K562 (cell line): ENCODE data around the gene DGCR2. TPM values are rescaled to one million over a fixed set of nuclear protein-coding genes. Genes with fewer than 3 reads are reported as not detected.

Source experiments
- ATF1 ChIP-seq, 2 experiments: fragments of 450-650 bp in 1 of 2; IDR thresholded peaks; 2 replicates each; pipeline ENCODE4 v1.6.1; 2016; ENCODE audit warnings: missing compliant biosample characterization in 1 of 2, missing genetic modification characterization in 1 of 2
- CAMTA2 ChIP-seq: fragments of 250-450 bp; sonication (Bioruptor Pico); conservative IDR thresholded peaks from 2 replicates; pipeline ENCODE4 v1.5.1; 2022
- DIDO1 ChIP-seq: fragments of 450-650 bp; IDR thresholded peaks from 2 replicates; pipeline ENCODE4 v1.6.1; 2016; ENCODE audit warnings: low read depth, missing biosample characterization, missing genetic modification characterization
- FOXM1 ChIP-seq, 2 experiments: fragments of 450-650 bp in 1 of 2; sonication (generic) in 1 of 2; formaldehyde crosslinking in 1 of 2; IDR thresholded peaks; 2 replicates each; pipeline versions ENCODE4 v1.6.1 to v1.9.0; 2017 to 2022; ENCODE audit warnings: low read depth in 2 of 2, mild to moderate bottlenecking in 2 of 2, missing genetic modification reagents in 1 of 2, moderate library complexity in 1 of 2
- JUN ChIP-seq, 2 experiments: sonication (generic) in 1 of 2; formaldehyde crosslinking in 1 of 2; IDR thresholded peaks; 2 replicates each; pipeline versions ENCODE4 v1.6.1 to v1.8.0; 2012 to 2022; ENCODE audit warnings: borderline replicate concordance in 2 of 2, mild to moderate bottlenecking in 2 of 2, improper control_type of control experiment in 1 of 2, low read depth in 1 of 2, low read length in 1 of 2, missing genetic modification reagents in 1 of 2
- KDM2B ChIP-seq: fragments of 250-450 bp; sonication (Bioruptor Pico); IDR thresholded peaks from 2 replicates; pipeline ENCODE4 v1.8.0; 2021; ENCODE audit warnings: mild to moderate bottlenecking, moderate library complexity
- MEF2D ChIP-seq: conservative IDR thresholded peaks from 2 replicates; pipeline ENCODE4 v1.6.1; 2016; ENCODE audit warnings: low read depth, missing genetic modification characterization, missing compliant biosample characterization
- NEUROD1 ChIP-seq: fragments of 150-350 bp; IDR thresholded peaks from 2 replicates; pipeline ENCODE4 v1.6.1; 2014; ENCODE audit warnings: borderline replicate concordance, low read length, low read depth; ENCODE audit not compliant: partially characterized antibody
- NR4A1 ChIP-seq, 2 experiments: fragments of 250-450 bp in 1 of 2; fragments of 450-650 bp in 1 of 2; sonication (Bioruptor Pico) in 1 of 2; IDR thresholded peaks; 2 replicates each; pipeline versions ENCODE4 v1.4.0 to v1.6.1; 2016 to 2020; ENCODE audit warnings: mild to moderate bottlenecking in 2 of 2, missing compliant biosample characterization in 1 of 2, missing genetic modification characterization in 1 of 2, moderate library complexity in 1 of 2
- POLR2AphosphoS5 ChIP-seq: IDR thresholded peaks from 2 replicates; pipeline ENCODE4 v1.6.1; 2011; ENCODE audit warnings: mild to moderate bottlenecking, low read depth, low read length, moderate library complexity; ENCODE audit not compliant: control insufficient read depth, insufficient read depth
- RFX1 ChIP-seq: fragments of 450-650 bp; IDR thresholded peaks from 2 replicates; pipeline ENCODE4 v1.6.1; 2016; ENCODE audit warnings: mild to moderate bottlenecking, moderate library complexity
- SMAD4 ChIP-seq: fragments of 250-450 bp; sonication (Bioruptor Pico); conservative IDR thresholded peaks from 2 replicates; pipeline ENCODE4 v1.8.0; 2021; ENCODE audit warnings: inconsistent platforms, mild to moderate bottlenecking, moderate library complexity
- SPI1 ChIP-seq: IDR thresholded peaks from 2 replicates; pipeline ENCODE4 v1.6.1; 2011; ENCODE audit warnings: low read depth, low read length, control low read depth, borderline replicate concordance
- TSC22D4 ChIP-seq: fragments of 450-650 bp; IDR thresholded peaks from 2 replicates; pipeline ENCODE4 v1.6.1; 2016; ENCODE audit warnings: missing genetic modification characterization, missing biosample characterization, control low read depth
- XRCC5 ChIP-seq: fragments of 200-400 bp; formaldehyde crosslinking; IDR thresholded peaks from 2 replicates; pipeline ENCODE4 v1.6.1; 2017; ENCODE audit warnings: low read depth, mild to moderate bottlenecking, low read length
- ZKSCAN3 ChIP-seq: fragments of 250-450 bp; sonication (Bioruptor Pico); IDR thresholded peaks from 2 replicates; pipeline ENCODE4 v1.4.0; 2020
- ZNF232 ChIP-seq: sonication (generic); formaldehyde crosslinking; IDR thresholded peaks from 2 replicates; pipeline ENCODE4 v1.8.0; 2022; ENCODE audit warnings: mild to moderate bottlenecking, missing genetic modification reagents
- polyA plus RNA-seq, 8 experiments: library from polyadenylated mRNA; depleted of rRNA in 4 of 8; stranded (reverse) in 5 of 8; unstranded in 3 of 8; fragments of >200 nt; fragmentation: Nextera tagmentation in 2 of 8; fragmentation: Illumina TruSeq in 1 of 8; extraction: Ambion mirVana in 2 of 8; extraction: Trizol in 1 of 8; gene quantifications; 2 replicates each; pipeline versions ENCODE4 v1.2.1 to v1.2.3, GENCODE V29; 2011 to 2014; ENCODE audit warnings: inconsistent platforms in 1 of 8, missing spikeins in 1 of 8
- total RNA-seq, 7 experiments: library from RNA; depleted of rRNA in 6 of 7; stranded (reverse); fragments of >200 nt in 6 of 7; fragmentation: Illumina TruSeq in 2 of 7; extraction: Trizol in 2 of 7; gene quantifications; 2 replicates each; pipeline versions ENCODE4 v1.2.1 to v1.2.3, GENCODE V29; 2011 to 2021; ENCODE audit warnings: low replicate concordance in 1 of 7
- TF ChIP-seq, protein P1 (sequence below), 2 experiments: fragments of 450-650 bp; IDR thresholded peaks; 2 replicates each; pipeline ENCODE4 v1.6.1; 2018; ENCODE audit warnings: mild to moderate bottlenecking in 2 of 2, low read depth in 1 of 2; ENCODE audit not compliant: partially characterized antibody in 2 of 2
- TF ChIP-seq, protein P2 (sequence below): fragments of 250-450 bp; sonication (Bioruptor Pico); IDR thresholded peaks from 2 replicates; pipeline ENCODE4 v1.9.0; 2021; ENCODE audit warnings: mild to moderate bottlenecking
- TF ChIP-seq, protein P3 (sequence below): fragments of 450-650 bp; formaldehyde crosslinking; IDR thresholded peaks from 2 replicates; pipeline ENCODE4 v1.4.0; 2020; ENCODE audit warnings: mild to moderate bottlenecking, moderate library complexity

The DGCR2 gene
- total and polyA plus RNA-seq, 9 of the 15 experiments (the other 6 are each of a cell fraction or from before 2014, with no cell fraction given): 0.69 to 101 (median 56.4) TPM

DNA sequence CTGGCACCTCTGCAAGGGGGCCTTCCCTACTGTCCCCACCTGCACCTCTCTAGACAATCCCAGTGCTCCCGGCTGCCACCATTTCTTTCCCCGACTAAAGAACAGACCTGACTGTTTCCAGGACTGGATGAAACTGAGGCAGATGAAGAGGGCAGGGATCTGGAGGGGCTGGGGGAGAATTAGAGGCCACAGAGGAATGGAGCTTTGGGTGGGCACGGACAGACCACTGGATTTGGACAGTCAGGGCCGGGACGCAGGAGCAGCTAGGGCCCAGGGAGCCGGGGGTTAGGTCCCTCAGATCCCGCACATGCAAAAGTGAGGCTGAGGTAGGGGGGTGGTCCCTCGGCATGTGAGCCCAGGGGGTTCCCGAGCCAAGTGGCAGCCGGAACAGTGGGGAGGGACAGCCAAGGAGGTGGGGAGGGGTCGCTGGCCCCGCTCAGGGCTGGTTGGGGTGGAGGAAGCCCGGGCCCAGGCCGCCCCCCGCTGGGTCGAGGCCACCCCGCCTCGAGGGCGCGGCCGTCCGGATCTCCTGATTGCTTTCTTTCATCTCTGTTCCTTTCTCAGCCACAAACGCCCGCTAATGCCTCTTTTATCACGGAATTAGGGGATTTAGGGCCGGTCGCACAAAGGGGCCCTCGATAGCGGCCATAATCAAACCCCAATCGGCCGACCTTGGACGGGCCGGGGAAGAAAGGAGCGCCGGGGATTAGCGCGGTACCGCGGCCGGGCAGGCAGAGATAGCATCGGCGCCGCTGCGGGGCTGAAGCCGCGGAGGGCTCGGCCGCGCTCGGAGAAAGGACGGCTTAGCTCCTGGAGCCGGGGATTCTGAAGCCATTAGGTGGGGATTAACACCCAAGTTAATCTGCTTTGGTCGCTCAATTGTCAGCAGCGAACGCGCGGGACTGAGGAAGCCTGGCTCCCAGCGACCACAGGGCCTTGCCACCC, 47.1 kb upstream of the DGCR2 start (continued):
- no peak for TF ChIP-seq DIDO1 (tag)
- no peak for TF ChIP-seq ATF1 (CRISPR knock-in tag; IDR thresholded peaks at IDR 0.05)
- TF ChIP-seq ATF1 (tag; IDR thresholded peaks at IDR 0.05): peak; percentile 29; the same call in 1 of the 2 replicates
- peak; percentile 87 for TF ChIP-seq SMAD4 (CRISPR knock-in tag)
- TF ChIP-seq XRCC5: no peak
- TF ChIP-seq, protein P1, sequence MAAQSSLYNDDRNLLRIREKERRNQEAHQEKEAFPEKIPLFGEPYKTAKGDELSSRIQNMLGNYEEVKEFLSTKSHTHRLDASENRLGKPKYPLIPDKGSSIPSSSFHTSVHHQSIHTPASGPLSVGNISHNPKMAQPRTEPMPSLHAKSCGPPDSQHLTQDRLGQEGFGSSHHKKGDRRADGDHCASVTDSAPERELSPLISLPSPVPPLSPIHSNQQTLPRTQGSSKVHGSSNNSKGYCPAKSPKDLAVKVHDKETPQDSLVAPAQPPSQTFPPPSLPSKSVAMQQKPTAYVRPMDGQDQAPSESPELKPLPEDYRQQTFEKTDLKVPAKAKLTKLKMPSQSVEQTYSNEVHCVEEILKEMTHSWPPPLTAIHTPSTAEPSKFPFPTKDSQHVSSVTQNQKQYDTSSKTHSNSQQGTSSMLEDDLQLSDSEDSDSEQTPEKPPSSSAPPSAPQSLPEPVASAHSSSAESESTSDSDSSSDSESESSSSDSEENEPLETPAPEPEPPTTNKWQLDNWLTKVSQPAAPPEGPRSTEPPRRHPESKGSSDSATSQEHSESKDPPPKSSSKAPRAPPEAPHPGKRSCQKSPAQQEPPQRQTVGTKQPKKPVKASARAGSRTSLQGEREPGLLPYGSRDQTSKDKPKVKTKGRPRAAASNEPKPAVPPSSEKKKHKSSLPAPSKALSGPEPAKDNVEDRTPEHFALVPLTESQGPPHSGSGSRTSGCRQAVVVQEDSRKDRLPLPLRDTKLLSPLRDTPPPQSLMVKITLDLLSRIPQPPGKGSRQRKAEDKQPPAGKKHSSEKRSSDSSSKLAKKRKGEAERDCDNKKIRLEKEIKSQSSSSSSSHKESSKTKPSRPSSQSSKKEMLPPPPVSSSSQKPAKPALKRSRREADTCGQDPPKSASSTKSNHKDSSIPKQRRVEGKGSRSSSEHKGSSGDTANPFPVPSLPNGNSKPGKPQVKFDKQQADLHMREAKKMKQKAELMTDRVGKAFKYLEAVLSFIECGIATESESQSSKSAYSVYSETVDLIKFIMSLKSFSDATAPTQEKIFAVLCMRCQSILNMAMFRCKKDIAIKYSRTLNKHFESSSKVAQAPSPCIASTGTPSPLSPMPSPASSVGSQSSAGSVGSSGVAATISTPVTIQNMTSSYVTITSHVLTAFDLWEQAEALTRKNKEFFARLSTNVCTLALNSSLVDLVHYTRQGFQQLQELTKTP (IDR thresholded peaks at IDR 0.05; ENCODE audit: low read depth in 1 of 2, partially characterized antibody in 2 of 2): no peak
- TF ChIP-seq SPI1: 0 out of 2 replicates have a peak, but pooled peaks have one; percentile 21
- peak; percentile 23 for TF ChIP-seq NEUROD1
- TF ChIP-seq, protein P2, sequence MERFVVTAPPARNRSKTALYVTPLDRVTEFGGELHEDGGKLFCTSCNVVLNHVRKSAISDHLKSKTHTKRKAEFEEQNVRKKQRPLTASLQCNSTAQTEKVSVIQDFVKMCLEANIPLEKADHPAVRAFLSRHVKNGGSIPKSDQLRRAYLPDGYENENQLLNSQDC (CRISPR knock-in tag): 0 out of 2 replicates have a peak, but pooled peaks have one; percentile 1
- no peak for TF ChIP-seq ZKSCAN3 (CRISPR knock-in tag)
- TF ChIP-seq CAMTA2 (CRISPR knock-in tag): no peak
- TF ChIP-seq RFX1: no peak
- peak; percentile 24; the same call in 1 of the 2 replicates for TF ChIP-seq NR4A1 (CRISPR knock-in tag; IDR thresholded peaks at IDR 0.05)
- no peak for TF ChIP-seq NR4A1 (tag; IDR thresholded peaks at IDR 0.05)
- peak; percentile 99 for TF ChIP-seq KDM2B (CRISPR knock-in tag)
- 0 out of 2 replicates have a peak, but pooled peaks have one; percentile 20 for TF ChIP-seq JUN (IDR thresholded peaks at IDR 0.05; ENCODE audit: borderline replicate concordance, low read depth, low read length)
- TF ChIP-seq JUN (CRISPR knock-in tag; IDR thresholded peaks at IDR 0.05; ENCODE audit: borderline replicate concordance): no peak
- peak; percentile 56; the same call in 1 of the 2 replicates for TF ChIP-seq TSC22D4 (tag)
- TF ChIP-seq, protein P3, sequence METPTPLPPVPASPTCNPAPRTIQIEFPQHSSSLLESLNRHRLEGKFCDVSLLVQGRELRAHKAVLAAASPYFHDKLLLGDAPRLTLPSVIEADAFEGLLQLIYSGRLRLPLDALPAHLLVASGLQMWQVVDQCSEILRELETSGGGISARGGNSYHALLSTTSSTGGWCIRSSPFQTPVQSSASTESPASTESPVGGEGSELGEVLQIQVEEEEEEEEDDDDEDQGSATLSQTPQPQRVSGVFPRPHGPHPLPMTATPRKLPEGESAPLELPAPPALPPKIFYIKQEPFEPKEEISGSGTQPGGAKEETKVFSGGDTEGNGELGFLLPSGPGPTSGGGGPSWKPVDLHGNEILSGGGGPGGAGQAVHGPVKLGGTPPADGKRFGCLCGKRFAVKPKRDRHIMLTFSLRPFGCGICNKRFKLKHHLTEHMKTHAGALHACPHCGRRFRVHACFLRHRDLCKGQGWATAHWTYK (CRISPR knock-in tag): peak; percentile 84
- TF ChIP-seq POLR2AphosphoS5: no peak
- TF ChIP-seq FOXM1 (IDR thresholded peaks at IDR 0.05; ENCODE audit: low read depth): no peak
- TF ChIP-seq FOXM1 (CRISPR knock-in tag; IDR thresholded peaks at IDR 0.05; ENCODE audit: low read depth): no peak
- TF ChIP-seq MEF2D (tag): no peak
- TF ChIP-seq ZNF232 (CRISPR knock-in tag): no peak
